Skeletal muscle satellite cell (primary cell): Measurements from ENCODE around the gene HIBADH.

Experiments
- H3K27me3 ChIP-seq: 2 replicates; pipeline ENCODE4 v1.7.0; 2013; ENCODE audit warnings: low read length; ENCODE audit not compliant: control insufficient read depth, insufficient read depth
- H3K36me3 ChIP-seq: 2 replicates; pipeline ENCODE4 v1.7.0; 2013; ENCODE audit warnings: mild to moderate bottlenecking, control low read depth, low read length; ENCODE audit not compliant: insufficient read depth
- H3K4me1 ChIP-seq: 2 replicates; pipeline ENCODE4 v1.7.0; 2013; ENCODE audit warnings: low read length; ENCODE audit not compliant: control insufficient read depth, insufficient read depth
- H3K4me2 ChIP-seq: 2 replicates; pipeline ENCODE4 v1.7.0; 2013; ENCODE audit warnings: mild to moderate bottlenecking, low read length
- H3K4me3 ChIP-seq: 2 replicates; pipeline ENCODE4 v1.7.0; 2013; ENCODE audit warnings: low read length
- H3K9ac ChIP-seq: 2 replicates; pipeline ENCODE4 v1.7.0; 2013; ENCODE audit warnings: mild to moderate bottlenecking, low read depth, low read length, moderate library complexity
- H3K9me3 ChIP-seq: replicated peaks from 2 replicates; pipeline ENCODE4 v1.7.0; 2013; ENCODE audit warnings: mild to moderate bottlenecking, control low read depth, low read length

The HIBADH gene

DNA sequence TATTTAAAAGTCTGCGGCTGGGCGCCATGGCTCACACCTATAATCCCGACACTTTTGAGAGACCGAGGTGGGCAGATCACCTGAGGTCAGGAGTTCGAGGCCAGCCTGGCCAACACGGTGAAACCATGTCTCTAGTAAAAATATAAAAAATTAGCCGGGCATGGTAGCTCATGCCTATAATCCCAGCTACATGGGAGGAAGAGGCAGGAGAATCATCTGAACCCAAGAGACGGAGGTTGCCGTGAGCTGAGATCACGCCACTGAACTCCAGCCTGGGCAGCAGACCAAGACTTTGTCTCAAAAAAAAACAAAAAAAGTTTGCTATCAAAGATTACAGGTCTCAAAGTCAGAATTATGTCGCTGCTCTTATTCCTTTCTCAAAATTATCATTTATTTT is 55.5 kb downstream of the HIBADH start:
- Histone ChIP-seq H3K27me3 (no peaks in the 10 kb centered on the region), H3K36me3 (no peaks in the 10 kb centered on the region), H3K9ac (no peak overlapping the region), H3K4me1 (peaks cover 21% of the 10 kb centered on the region), H3K4me3 (no peak overlapping the region), H3K4me2 (no peak overlapping the region), H3K9me3 (no peaks in the 10 kb centered on the region)

DNA sequence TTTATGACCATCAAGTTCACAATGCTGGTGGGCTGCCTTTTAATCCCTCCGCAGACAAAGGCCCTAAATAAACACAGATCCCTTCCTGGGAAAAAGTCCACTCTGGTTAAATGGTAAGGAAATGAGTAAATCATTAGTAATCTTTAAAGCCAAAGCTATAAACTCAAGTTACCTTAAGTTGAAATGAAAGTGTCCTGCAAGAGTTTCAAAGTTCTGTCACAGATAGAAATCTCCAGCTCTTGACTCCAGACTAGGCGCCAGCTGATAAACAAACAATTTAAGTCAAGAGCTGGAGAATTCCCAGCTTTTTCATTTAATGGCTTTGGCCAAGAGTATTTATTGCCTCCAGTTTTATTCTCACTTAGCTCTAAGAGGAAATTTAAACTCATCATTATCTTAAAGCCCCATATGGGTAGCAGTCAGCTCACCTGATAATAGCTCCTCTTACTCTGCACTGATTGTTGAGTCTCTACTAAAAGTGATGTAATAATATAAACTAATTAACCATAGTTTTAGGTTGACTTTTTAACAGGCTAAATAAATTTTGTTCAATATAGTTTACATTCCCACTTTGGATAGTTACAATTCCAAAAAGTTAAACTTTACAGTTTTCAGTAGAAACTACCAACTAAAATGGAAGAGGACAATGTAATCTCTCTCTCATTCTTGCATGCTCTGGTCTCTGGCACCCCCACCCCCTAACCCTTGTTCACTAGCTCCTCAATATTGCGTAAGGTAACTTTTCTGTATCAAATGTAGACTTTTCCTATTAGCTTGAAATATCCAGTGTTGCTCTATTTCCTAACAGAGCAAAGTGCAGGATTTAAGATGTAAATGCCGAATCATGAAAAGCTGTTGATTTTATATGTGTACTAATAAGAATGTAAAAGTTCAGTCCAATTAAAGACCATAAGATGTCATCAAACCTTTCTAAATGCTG is 56.1 kb downstream of the HIBADH start:
- peak overlapping the region; percentile 39 for H3K9ac ChIP-seq
- no peaks in the 10 kb centered on the region for H3K27me3 ChIP-seq
- H3K4me3 ChIP-seq = peak overlapping the region; percentile 5
- H3K4me1 ChIP-seq = peaks cover 21% of the 10 kb centered on the region
- no peaks in the 10 kb centered on the region for H3K9me3 ChIP-seq
- no peaks in the 10 kb centered on the region for H3K36me3 ChIP-seq
- H3K4me2 ChIP-seq = peak overlapping the region; percentile 35

DNA sequence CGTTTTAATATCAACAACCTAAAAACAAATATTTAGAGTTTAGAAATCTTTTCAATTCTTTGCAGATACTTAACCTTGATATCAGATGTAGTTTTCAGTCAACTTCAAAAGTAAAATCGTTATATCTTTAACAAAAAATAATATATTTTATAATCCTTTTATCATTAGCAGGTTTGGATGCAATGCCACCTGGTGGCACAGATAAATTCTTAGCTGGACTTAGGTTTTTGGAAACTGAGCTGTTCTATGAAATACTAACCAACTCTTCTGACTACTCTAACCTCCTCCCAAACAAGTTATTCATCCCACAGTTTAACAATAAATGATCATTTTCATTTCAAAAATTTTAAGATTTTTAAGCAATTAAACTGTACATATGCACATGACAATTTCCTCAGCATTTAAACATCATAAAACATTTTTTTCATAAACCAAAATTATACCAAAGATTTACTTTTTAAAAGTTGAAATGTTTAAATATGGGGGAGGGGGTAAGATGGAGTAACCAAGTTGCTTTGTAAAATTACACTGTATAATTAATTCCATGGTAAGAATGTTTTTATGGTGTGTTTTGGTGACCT is 56.9 kb downstream of the HIBADH start:
- Histone ChIP-seq H3K36me3 (no peaks in the 10 kb centered on the region), H3K4me1 (peaks cover 21% of the 10 kb centered on the region), H3K9ac (peak overlapping the region; percentile 39), H3K4me2 (peak overlapping the region; percentile 35), H3K4me3 (no peak overlapping the region), H3K9me3 (no peaks in the 10 kb centered on the region), H3K27me3 (no peaks in the 10 kb centered on the region)

DNA sequence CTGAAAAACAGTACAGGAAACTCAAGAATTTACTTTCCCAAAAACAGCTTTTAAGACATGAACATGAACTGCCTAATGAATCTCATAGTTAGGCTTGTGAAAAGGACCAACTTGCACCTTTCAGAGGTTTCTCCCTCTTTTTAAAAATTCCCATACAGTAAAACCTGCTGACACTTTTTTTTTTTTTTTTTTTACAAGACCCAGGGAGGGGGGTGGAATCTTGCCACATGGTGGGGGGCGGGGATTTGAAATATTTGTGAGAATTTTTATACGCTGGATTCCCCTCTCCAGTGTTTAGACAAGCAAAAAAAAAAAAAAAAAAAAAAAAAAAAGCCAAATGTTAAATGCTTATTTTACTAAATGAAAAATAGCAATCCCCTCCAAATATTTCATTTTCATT is 57.4 kb downstream of the HIBADH start:
- Histone ChIP-seq H3K9me3 (no peaks in the 10 kb centered on the region), H3K9ac (peak overlapping the region; percentile 39), H3K27me3 (no peaks in the 10 kb centered on the region), H3K4me2 (peak overlapping the region; percentile 35), H3K36me3 (no peaks in the 10 kb centered on the region), H3K4me1 (peaks cover 21% of the 10 kb centered on the region), H3K4me3 (no peak overlapping the region)

DNA sequence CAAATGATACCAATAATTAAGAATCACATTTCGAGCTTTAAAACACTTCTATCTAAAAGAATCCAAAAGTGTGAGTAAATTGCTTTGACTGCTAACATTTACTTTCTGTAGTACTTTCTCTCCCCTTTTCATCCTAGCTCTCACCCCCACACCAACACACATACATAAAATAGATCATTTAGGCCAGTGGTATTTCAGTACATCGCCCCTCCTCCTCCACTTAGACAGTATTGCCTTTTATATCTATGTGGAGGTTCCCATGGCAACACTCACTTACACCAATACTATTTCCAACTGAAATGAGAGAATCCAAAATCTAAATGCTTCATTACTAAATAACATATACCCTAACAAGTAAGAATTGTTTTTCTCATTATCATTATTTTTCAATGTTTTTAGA is 58.9 kb downstream of the HIBADH start:
- Histone ChIP-seq H3K4me2 (no peak overlapping the region), H3K4me1 (peaks cover 16% of the 10 kb centered on the region), H3K36me3 (no peaks in the 10 kb centered on the region), H3K4me3 (no peak overlapping the region), H3K27me3 (no peaks in the 10 kb centered on the region), H3K9me3 (no peaks in the 10 kb centered on the region), H3K9ac (no peak overlapping the region)

DNA sequence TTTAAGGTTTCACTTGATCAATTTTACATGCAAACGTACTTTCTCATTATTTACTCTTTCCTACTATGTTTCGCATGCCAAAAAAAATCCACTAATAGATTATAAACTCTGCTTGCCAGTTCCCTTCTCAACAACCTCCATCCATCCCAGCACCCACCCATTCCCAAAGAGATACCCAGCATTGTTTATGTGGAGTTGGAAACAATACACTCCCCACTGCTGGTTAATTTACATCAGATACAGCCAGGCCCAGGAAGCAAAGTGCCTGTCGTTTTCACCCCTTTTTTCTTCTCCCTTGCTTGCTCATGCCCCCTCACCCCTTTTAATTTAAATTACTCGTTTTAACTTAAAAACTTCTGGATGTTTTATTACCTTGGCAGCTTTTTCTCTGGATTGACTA is 59.9 kb downstream of the HIBADH start:
- no peak overlapping the region for H3K4me3 ChIP-seq
- no peaks in the 10 kb centered on the region for H3K27me3 ChIP-seq
- no peak overlapping the region for H3K4me2 ChIP-seq
- no peak overlapping the region for H3K9ac ChIP-seq
- H3K9me3 ChIP-seq = no peaks in the 10 kb centered on the region
- H3K4me1 ChIP-seq = peaks cover 16% of the 10 kb centered on the region
- H3K36me3 ChIP-seq = no peaks in the 10 kb centered on the region

DNA sequence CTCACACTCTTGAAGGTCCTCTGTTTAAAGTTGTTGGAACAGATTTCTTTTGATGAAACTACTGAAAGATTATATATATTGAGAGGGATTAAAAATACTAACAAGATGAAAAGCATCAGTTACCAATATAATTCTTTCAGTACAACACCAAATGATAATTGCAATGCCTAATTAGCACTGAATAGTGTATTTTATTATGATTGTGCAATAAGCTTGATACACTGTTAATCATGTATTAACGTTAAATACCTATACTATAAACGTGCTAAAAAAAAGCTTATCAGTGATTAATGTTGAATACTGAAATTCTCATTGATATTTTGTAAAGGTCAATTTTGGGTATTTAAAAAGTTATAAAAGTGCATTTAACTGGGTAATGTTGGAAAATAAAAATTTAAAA is 61.5 kb downstream of the HIBADH start:
- H3K4me1 ChIP-seq = peaks cover 7% of the 10 kb centered on the region
- no peak overlapping the region for H3K4me3 ChIP-seq
- H3K9ac ChIP-seq = no peak overlapping the region
- no peak overlapping the region for H3K4me2 ChIP-seq
- no peaks in the 10 kb centered on the region for H3K27me3 ChIP-seq
- H3K36me3 ChIP-seq = no peaks in the 10 kb centered on the region
- H3K9me3 ChIP-seq = no peaks in the 10 kb centered on the region

DNA sequence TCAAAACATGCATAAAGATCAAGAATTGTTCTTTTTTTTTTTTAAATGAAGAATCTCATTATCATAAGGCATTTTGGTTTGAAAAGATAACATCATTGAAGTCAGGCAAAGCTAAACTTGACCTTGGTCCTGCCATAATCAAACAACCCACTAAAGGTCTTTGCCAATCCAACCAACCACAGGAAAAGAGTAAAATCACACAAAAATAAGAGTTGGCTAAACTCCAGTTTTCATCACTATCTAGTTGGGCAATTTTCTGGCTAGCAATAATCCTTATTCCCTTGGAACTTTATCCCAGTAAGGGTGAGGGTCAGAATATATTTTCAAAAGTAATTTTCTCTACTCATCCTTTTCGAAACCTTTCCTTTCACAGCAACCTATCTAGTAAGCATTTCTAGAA is 62.4 kb downstream of the HIBADH start:
- H3K36me3 ChIP-seq = no peaks in the 10 kb centered on the region
- H3K9ac ChIP-seq = no peak overlapping the region
- H3K4me1 ChIP-seq = peaks cover 2% of the 10 kb centered on the region
- H3K4me2 ChIP-seq = no peak overlapping the region
- no peaks in the 10 kb centered on the region for H3K9me3 ChIP-seq
- H3K4me3 ChIP-seq = no peak overlapping the region
- no peaks in the 10 kb centered on the region for H3K27me3 ChIP-seq

DNA sequence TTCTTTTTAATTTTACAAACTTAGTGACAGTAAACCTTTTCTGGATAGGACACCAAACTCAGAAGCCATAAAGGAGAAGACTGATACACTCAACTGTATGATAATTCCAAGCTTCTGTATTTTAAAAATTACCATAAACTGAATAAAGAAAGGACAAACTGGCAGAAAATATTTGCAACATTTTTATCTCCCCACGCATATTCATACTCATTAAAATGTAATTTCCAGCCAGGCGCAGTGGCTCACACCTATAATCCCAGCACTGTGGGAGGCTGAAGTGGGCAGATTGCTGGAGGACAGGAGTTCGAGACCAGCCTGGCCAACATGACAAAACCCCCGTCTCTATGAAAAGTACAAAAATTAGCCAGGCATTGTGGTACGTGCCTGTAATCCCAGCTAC is 67.7 kb downstream of the HIBADH start:
- no peak overlapping the region for H3K4me2 ChIP-seq
- no peaks in the 10 kb centered on the region for H3K36me3 ChIP-seq
- peaks cover 10% of the 10 kb centered on the region for H3K4me1 ChIP-seq
- H3K27me3 ChIP-seq = no peaks in the 10 kb centered on the region
- H3K9me3 ChIP-seq = no peaks in the 10 kb centered on the region
- H3K9ac ChIP-seq = no peak overlapping the region
- no peak overlapping the region for H3K4me3 ChIP-seq

DNA sequence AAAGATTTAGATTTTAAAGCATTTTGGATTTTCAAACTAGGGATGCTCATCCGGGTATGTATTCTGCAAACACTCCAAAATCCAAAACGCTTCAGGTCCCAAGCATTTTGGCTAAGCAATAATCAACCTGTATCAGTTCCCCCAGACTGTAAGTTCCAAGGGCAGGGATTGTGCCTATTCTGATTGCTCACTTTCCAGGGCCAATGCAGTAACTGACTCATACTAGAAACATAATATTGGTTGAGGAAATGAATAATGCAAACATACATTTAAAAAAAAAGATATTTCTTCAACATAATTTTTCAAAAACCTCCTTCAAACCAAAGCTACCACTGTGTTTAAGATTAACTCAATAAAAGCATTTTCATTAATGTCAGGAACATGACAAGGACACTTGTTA is 69.5 kb downstream of the HIBADH start:
- no peaks in the 10 kb centered on the region for H3K27me3 ChIP-seq
- no peaks in the 10 kb centered on the region for H3K36me3 ChIP-seq
- peaks cover 10% of the 10 kb centered on the region for H3K4me1 ChIP-seq
- no peaks in the 10 kb centered on the region for H3K9me3 ChIP-seq
- peak overlapping the region; percentile 23 for H3K4me2 ChIP-seq
- H3K4me3 ChIP-seq = no peak overlapping the region
- no peak overlapping the region for H3K9ac ChIP-seq

DNA sequence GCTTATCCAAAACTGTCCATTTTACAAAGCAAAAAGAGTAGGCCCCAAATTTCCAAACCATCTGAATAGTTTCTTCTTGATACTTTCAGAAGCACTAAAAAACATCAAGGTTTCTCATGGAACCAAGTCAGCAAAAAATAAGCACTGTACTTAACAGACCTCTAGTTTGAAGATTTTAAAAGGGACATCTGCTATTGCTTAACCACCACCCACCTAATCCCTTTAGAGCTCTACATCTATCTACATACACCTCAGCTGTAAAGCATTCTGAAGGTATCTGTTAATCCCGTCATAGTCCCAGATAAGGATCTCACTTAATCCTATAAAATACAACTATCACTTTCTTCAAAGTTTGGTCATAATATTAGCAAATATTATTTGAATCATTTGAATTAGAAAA is 72.3 kb downstream of the HIBADH start:
- no peak overlapping the region for H3K4me3 ChIP-seq
- no peaks in the 10 kb centered on the region for H3K27me3 ChIP-seq
- no peaks in the 10 kb centered on the region for H3K36me3 ChIP-seq
- H3K9me3 ChIP-seq = no peaks in the 10 kb centered on the region
- no peak overlapping the region for H3K9ac ChIP-seq
- peaks cover 25% of the 10 kb centered on the region for H3K4me1 ChIP-seq
- H3K4me2 ChIP-seq = no peak overlapping the region

DNA sequence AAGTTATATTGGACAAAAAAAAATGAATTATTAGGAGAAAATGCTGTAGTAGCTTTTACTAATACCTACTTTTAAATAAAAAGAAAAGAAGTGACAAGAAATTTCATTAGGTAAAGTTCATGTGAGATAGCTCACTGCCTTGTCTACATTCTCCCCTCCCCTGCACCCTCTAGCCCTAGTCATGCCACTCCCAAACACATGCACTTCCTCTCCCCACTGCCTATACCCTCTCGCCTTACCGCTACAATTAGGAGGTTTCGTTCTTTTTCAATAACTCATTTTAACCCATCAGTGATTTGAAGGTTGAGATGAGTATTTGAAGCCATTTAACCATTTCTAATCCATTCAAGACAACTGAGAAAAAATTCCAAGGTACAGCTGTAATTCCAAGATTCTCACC is 75.3 kb downstream of the HIBADH start:
- Histone ChIP-seq H3K9me3 (no peaks in the 10 kb centered on the region), H3K27me3 (no peaks in the 10 kb centered on the region), H3K36me3 (no peaks in the 10 kb centered on the region), H3K4me1 (peaks cover 20% of the 10 kb centered on the region), H3K4me3 (no peak overlapping the region), H3K9ac (no peak overlapping the region), H3K4me2 (no peak overlapping the region)
